ENCODE data around the gene PAN2.
"Not testable (repeated sequence)": the region's sequence is repeated elsewhere in the genome, so short reads cannot be mapped to it uniquely, and the experiment has no call there.

The PAN2 gene

GRCh38 chr12:56297400-56297799 lies 36.4 kb downstream of the PAN2 start:
- TF ChIP-seq YY1 (IDR thresholded peaks at IDR 0.05; ENCODE audit: insufficient read depth, insufficient read length): no peak
- no peak for TF ChIP-seq ZNF274 (IDR thresholded peaks at IDR 0.05; ENCODE audit: low read depth, low read length)
- TF ChIP-seq SUZ12 (IDR thresholded peaks at IDR 0.05; ENCODE audit: extremely low read depth, insufficient read depth, insufficient read length): no peak
- DNase-seq (ENCODE audit: low read depth, low spot score): no peak
- H3K9me3 ChIP-seq (ENCODE audit: insufficient read depth, low read length): no peaks in the 10 kb centered on the region
- H3K4me3 ChIP-seq (ENCODE audit: insufficient read length, low read depth): no peak overlapping the region
- H3K4me1 ChIP-seq (ENCODE audit: insufficient read depth, insufficient read length): peaks cover 2% of the 10 kb centered on the region
- no peak overlapping the region for H3K9ac ChIP-seq (ENCODE audit: insufficient read length, low read depth)
- H3K27me3 ChIP-seq (ENCODE audit: insufficient read depth, insufficient read length): no peaks in the 10 kb centered on the region
- H3K36me3 ChIP-seq (ENCODE audit: insufficient read depth, insufficient read length, low read length): peaks cover 67% of the 10 kb centered on the region

- DNase-seq (ENCODE audit: low read depth, low spot score): no peak
- Histone ChIP-seq H3K27me3 (ENCODE audit: insufficient read depth, insufficient read length) (no peaks in the 10 kb centered on the region), H3K4me1 (ENCODE audit: insufficient read depth, insufficient read length) (peaks cover 2% of the 10 kb centered on the region), H3K9ac (ENCODE audit: insufficient read length, low read depth) (no peak overlapping the region), H3K36me3 (ENCODE audit: insufficient read depth, insufficient read length, low read length) (peaks cover 62% of the 10 kb centered on the region), H3K4me3 (ENCODE audit: insufficient read length, low read depth) (no peak overlapping the region), H3K9me3 (ENCODE audit: insufficient read depth, low read length) (no peaks in the 10 kb centered on the region)
- TF ChIP-seq YY1 (IDR thresholded peaks at IDR 0.05; ENCODE audit: insufficient read depth, insufficient read length) (no peak), ZNF274 (IDR thresholded peaks at IDR 0.05; ENCODE audit: low read depth, low read length) (no peak)
Observed at GRCh38 chr12:56296295-56296694, 37.5 kb downstream of the PAN2 start.

- TF ChIP-seq YY1 (IDR thresholded peaks at IDR 0.05; ENCODE audit: insufficient read depth, insufficient read length) (no peak), ZNF274 (IDR thresholded peaks at IDR 0.05; ENCODE audit: low read depth, low read length) (no peak), SUZ12 (IDR thresholded peaks at IDR 0.05; ENCODE audit: extremely low read depth, insufficient read depth, insufficient read length) (no peak)
- no peak overlapping the region for H3K4me3 ChIP-seq (ENCODE audit: insufficient read length, low read depth)
- no peaks in the 10 kb centered on the region for H3K27me3 ChIP-seq (ENCODE audit: insufficient read depth, insufficient read length)
- no peak overlapping the region for H3K9ac ChIP-seq (ENCODE audit: insufficient read length, low read depth)
- no peaks in the 10 kb centered on the region for H3K4me1 ChIP-seq (ENCODE audit: insufficient read depth, insufficient read length)
- peaks cover 77% of the 10 kb centered on the region for H3K36me3 ChIP-seq (ENCODE audit: insufficient read depth, insufficient read length, low read length)
- no peak for DNase-seq (ENCODE audit: low read depth, low spot score)
- no peaks in the 10 kb centered on the region for H3K9me3 ChIP-seq (ENCODE audit: insufficient read depth, low read length)
Observed at GRCh38 chr12:56293795-56294194, 40.0 kb downstream of the PAN2 start.

- no peaks in the 10 kb centered on the region for H3K9me3 ChIP-seq (ENCODE audit: insufficient read depth, low read length)
- no peak for TF ChIP-seq ZNF274 (IDR thresholded peaks at IDR 0.05; ENCODE audit: low read depth, low read length)
- no peak for TF ChIP-seq SUZ12 (IDR thresholded peaks at IDR 0.05; ENCODE audit: extremely low read depth, insufficient read depth, insufficient read length)
- TF ChIP-seq YY1 (IDR thresholded peaks at IDR 0.05; ENCODE audit: insufficient read depth, insufficient read length): no peak
- no peaks in the 10 kb centered on the region for H3K4me1 ChIP-seq (ENCODE audit: insufficient read depth, insufficient read length)
- H3K27me3 ChIP-seq (ENCODE audit: insufficient read depth, insufficient read length): no peaks in the 10 kb centered on the region
- no peak overlapping the region for H3K9ac ChIP-seq (ENCODE audit: insufficient read length, low read depth)
- DNase-seq (ENCODE audit: low read depth, low spot score): no peak
- no peak overlapping the region for H3K4me3 ChIP-seq (ENCODE audit: insufficient read length, low read depth)
- H3K36me3 ChIP-seq (ENCODE audit: insufficient read depth, insufficient read length, low read length): peaks cover 75% of the 10 kb centered on the region
Observed at GRCh38 chr12:56288705-56289387, 45.0 kb downstream of the PAN2 start.

- Histone ChIP-seq H3K9me3 (ENCODE audit: insufficient read depth, low read length) (no peaks in the 10 kb centered on the region), H3K9ac (ENCODE audit: insufficient read length, low read depth) (no peak overlapping the region), H3K27me3 (ENCODE audit: insufficient read depth, insufficient read length) (no peaks in the 10 kb centered on the region), H3K4me3 (ENCODE audit: insufficient read length, low read depth) (no peak overlapping the region), H3K4me1 (ENCODE audit: insufficient read depth, insufficient read length) (no peaks in the 10 kb centered on the region), H3K36me3 (ENCODE audit: insufficient read depth, insufficient read length, low read length) (peaks cover 87% of the 10 kb centered on the region)
- DNase-seq (ENCODE audit: low read depth, low spot score): no peak
- TF ChIP-seq SUZ12 (IDR thresholded peaks at IDR 0.05; ENCODE audit: extremely low read depth, insufficient read depth, insufficient read length) (no peak), YY1 (IDR thresholded peaks at IDR 0.05; ENCODE audit: insufficient read depth, insufficient read length) (no peak), ZNF274 (IDR thresholded peaks at IDR 0.05; ENCODE audit: low read depth, low read length) (no peak)
Observed at GRCh38 chr12:56286044-56286830, 47.6 kb downstream of the PAN2 start.

- H3K36me3 ChIP-seq (ENCODE audit: insufficient read depth, insufficient read length, low read length): peaks cover 82% of the 10 kb centered on the region
- not testable (repeated sequence) for H3K4me3 ChIP-seq (ENCODE audit: insufficient read length, low read depth); H3K9me3 ChIP-seq (ENCODE audit: insufficient read depth, low read length); H3K4me1 ChIP-seq (ENCODE audit: insufficient read depth, insufficient read length); H3K27me3 ChIP-seq (ENCODE audit: insufficient read depth, insufficient read length); DNase-seq (ENCODE audit: low read depth, low spot score); H3K9ac ChIP-seq (ENCODE audit: insufficient read length, low read depth)
Observed at GRCh38 chr12:56284263-56284662, 49.5 kb downstream of the PAN2 start.

- Histone ChIP-seq H3K36me3 (ENCODE audit: insufficient read depth, insufficient read length, low read length) (peaks cover 84% of the 10 kb centered on the region), H3K9me3 (ENCODE audit: insufficient read depth, low read length) (no peaks in the 10 kb centered on the region), H3K4me1 (ENCODE audit: insufficient read depth, insufficient read length) (no peaks in the 10 kb centered on the region), H3K9ac (ENCODE audit: insufficient read length, low read depth) (no peak overlapping the region), H3K27me3 (ENCODE audit: insufficient read depth, insufficient read length) (no peaks in the 10 kb centered on the region), H3K4me3 (ENCODE audit: insufficient read length, low read depth) (no peak overlapping the region)
- no peak for DNase-seq (ENCODE audit: low read depth, low spot score)
- no peak for TF ChIP-seq YY1 (IDR thresholded peaks at IDR 0.05; ENCODE audit: insufficient read depth, insufficient read length)
- TF ChIP-seq ZNF274 (IDR thresholded peaks at IDR 0.05; ENCODE audit: low read depth, low read length): no peak
- no peak for TF ChIP-seq SUZ12 (IDR thresholded peaks at IDR 0.05; ENCODE audit: extremely low read depth, insufficient read depth, insufficient read length)
Observed at GRCh38 chr12:56282579-56282978, 51.2 kb downstream of the PAN2 start.

Data from NT2/D1 (cell line).